KOPT-K1 (cell line): ENCODE results near the gene MYBL2.
"Not testable (repeated sequence)": the region's sequence is repeated elsewhere in the genome, so short reads cannot be mapped to it uniquely, and the experiment has no call there.

Source experiments
- H3K27ac ChIP-seq: fragments of 200-600 bp; sonication (generic); 2 replicates; pipeline ENCODE4 v1.5.1; 2016; ENCODE audit warnings: antibody characterized with exemption, mild to moderate bottlenecking, low read depth, low read length; ENCODE audit not compliant: poor library complexity, severe bottlenecking
- H3K36me3 ChIP-seq: fragments of 200-600 bp; sonication (generic); 2 replicates; pipeline ENCODE4 v1.5.1; 2017; ENCODE audit warnings: antibody characterized with exemption, mild to moderate bottlenecking, low read length, moderate library complexity; ENCODE audit not compliant: insufficient read depth
- H3K9me3 ChIP-seq: fragments of 200-600 bp; sonication (generic); 2 replicates; pipeline ENCODE4 v1.5.1; 2017; ENCODE audit warnings: antibody characterized with exemption, low read length, mild to moderate bottlenecking; ENCODE audit not compliant: insufficient read depth, poor library complexity, severe bottlenecking

The MYBL2 gene

DNA sequence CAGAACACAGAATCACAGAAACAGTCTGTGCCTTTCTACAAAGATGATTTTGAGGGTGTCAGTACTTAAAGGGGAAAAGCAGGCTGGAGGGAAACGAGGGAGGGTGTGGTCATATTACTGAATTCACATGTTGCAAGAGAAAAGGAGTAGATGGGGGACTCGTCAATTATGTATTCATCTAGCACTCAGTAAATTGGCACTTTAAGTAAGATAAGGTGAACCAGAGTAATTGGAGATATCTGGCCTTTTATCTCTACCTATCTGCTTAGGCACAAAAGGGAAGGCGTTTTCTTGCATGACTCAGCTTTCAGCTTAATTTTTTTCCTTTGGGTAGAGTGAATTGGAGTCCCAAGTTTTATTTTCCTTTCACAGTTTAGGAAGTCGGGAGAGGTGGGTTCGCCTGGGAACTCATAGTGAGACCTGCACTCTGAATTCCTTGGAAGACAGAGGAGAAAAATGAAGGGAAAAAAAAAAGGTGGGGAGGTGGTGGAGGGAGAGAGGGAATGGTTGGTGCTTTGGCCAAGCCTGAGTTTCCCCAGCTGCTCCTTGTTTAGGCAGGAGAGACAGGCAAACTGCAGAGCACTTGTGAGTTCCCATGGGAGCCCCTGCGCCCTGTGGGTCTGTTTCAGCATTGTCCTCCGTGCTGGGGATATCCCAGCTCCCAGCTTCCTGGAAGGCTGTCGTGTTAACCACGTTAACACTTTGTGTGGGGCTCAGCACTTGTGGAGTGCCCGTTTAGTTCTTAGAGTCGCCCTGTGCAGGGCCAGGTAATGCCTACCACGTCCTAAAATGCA lies 79.6 kb downstream of the MYBL2 start:
- H3K9me3 ChIP-seq, result no peaks in the 10 kb centered on the region
- H3K36me3 ChIP-seq, result no peaks in the 10 kb centered on the region
- H3K27ac ChIP-seq, result no peak overlapping the region

DNA sequence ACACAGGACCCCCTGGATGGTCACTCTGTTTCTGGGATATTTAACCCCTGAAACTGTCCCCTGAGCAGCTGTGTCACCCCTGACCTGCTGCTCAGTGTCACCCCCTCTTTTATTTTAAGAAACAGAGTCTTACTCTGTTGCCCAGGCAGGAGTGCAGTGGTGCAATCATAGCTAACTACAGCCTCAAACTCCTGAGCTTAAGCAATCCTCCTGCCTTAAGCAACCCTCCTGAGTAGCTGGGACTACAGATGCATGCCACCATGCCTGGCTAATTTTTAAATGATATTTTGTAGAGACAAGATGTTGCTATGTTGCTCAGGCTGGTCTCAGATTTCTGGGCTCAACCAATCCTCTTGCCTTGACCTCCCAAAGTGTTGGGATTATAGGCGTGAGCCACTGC lies 81.4 kb downstream of the MYBL2 start:
- H3K9me3 ChIP-seq, result no peaks in the 10 kb centered on the region
- H3K27ac ChIP-seq, result no peak overlapping the region
- H3K36me3 ChIP-seq, result no peaks in the 10 kb centered on the region

DNA sequence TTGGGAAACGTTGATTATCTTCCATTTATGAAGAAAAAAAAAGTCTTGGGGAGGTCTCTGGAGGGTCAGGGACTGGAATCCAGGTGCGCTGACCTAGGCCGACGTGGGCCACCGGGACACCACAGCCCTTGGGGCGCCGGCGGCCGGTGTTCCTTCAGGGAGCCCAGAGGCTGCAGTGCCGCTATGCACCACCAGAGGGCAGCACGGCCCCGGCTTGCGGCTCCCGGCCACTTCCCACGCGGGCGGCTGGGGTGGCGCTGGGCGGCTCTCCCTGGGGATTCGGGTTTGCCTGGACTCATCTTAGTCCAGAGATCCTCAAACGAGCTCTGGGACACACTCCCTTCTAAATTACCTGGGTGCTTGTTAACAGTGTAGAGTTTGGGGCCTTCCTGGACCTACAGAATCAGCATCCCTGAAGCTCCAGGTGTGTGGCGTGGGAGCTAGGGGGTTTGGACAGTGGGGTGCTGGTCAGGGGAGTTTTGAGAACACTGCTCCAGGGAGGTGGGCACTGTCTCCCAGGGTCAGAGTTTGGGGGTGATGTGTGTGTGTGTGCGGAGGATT lies 82.9 kb downstream of the MYBL2 start:
- no peaks in the 10 kb centered on the region for H3K9me3 ChIP-seq
- H3K36me3 ChIP-seq, result no peaks in the 10 kb centered on the region
- H3K27ac ChIP-seq, result no peak overlapping the region

DNA sequence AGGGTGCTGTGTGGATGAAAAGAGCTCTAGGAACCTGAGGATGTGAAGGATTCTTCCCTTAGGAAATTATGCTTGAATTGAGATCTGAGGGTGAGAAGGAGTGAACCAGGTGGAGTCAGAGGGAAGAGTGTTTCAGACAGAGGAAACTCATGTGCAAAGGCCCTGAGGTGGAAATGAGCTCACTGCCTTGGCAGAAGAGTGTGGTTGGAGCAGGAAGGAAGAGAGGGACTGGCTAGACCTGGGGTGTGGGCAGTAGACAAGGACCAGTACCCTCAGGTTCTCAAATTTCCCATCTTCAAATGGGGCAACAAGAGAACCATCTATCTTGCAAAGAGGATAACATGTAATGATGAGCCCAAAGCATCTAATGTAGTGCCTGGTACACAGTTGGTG lies 83.9 kb downstream of the MYBL2 start:
- no peaks in the 10 kb centered on the region for H3K9me3 ChIP-seq
- no peaks in the 10 kb centered on the region for H3K36me3 ChIP-seq
- no peak overlapping the region for H3K27ac ChIP-seq

DNA sequence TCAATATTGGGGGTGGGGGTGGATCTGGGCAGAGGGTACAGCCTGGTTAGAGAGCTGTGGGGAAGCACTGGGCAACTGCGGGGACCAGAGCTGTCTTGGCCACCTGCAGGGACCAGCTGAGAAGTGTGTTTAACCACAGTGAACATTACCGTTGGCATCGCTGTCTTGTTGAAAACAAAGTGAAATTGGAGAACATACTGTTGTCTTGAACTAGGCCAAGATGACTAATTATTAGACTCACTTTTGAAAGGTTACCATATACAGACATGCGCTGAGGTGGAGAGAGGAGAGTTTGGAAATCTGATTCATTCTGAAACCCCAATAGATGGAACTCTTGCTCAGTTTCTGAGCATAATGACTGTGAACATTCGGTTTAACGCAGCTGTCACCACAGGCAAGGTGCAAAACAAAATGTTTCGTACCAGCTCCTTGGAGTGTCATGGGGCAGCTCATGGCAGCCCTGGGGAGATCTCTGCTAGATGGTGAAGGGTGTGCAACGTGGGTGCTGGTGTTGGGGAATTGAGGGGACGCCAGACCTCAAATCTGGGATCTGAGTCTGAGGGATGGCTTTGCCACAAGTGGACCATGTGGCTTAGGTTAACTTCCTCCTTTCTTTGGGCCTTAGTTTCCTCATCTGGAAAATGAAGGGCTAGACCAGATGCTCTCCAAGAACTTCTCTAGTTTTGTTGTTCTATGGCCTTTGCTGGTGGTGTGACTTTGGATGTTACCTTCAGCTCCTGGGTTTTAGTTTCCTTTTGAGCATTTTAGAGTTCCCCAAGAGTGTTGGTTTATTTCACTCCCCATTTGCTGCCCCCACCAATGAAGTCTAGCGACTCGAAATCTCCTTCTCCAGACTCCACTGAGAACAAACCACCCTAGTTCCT lies 84.5 kb downstream of the MYBL2 start:
- H3K27ac ChIP-seq, result no peak overlapping the region

DNA sequence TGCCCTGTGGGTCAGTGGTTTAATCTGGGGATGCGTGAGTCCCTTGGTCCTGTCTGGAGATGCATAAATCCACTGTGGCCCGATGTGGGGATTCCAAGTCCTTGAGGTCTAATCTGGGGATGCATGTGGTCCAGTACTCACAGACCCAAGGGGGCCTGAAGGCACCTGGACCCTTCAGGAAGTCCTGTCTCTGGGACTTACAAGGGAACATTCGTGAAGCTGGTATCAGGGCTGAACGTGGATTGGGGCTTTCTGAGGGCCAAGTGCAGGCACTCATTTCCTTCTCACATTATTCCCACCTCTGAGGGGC lies 85.1 kb downstream of the MYBL2 start:
- no peaks in the 10 kb centered on the region for H3K9me3 ChIP-seq
- H3K27ac ChIP-seq, result no peak overlapping the region
- no peaks in the 10 kb centered on the region for H3K36me3 ChIP-seq

More for the DNA sequence above, 84.5 kb downstream of the MYBL2 start:
- no peaks in the 10 kb centered on the region for H3K36me3 ChIP-seq
- H3K9me3 ChIP-seq, result no peaks in the 10 kb centered on the region

DNA sequence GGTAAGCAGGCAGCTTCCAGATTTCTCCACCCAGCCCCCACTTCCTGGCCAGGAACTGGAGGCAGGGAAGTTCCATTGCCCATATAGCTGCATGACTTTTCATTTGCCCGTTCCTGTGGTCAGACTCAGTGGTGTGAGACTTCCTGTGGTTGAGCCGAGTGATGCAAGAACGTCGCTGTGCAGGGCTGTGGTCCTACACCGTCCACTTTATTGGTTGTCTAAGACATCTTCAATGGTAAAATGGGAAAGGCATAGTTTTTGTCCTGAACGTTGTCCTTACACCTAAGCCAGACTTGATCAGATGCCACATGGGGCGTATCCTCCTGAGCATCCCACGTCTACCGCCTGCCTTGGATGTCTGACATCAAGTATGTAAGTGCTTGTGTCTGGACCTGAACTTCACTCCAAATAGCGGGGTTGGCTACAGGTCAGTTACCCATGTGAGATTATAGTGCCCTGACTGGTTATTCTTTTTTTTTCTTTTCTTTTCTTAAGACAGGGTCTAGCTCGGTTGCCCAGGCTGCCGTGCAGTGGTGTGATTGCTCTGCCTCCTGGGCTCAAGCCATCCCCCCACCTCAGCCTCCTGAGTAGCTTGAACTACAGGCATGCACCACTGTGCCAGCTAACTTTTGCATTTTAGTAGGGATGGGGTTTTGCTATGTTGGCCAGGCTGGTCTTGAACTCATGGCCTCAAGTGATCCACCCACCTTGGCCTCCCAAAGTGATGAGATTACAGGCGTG lies 85.8 kb downstream of the MYBL2 start:
- no peaks in the 10 kb centered on the region for H3K9me3 ChIP-seq
- no peaks in the 10 kb centered on the region for H3K36me3 ChIP-seq
- H3K27ac ChIP-seq, result no peak overlapping the region

DNA sequence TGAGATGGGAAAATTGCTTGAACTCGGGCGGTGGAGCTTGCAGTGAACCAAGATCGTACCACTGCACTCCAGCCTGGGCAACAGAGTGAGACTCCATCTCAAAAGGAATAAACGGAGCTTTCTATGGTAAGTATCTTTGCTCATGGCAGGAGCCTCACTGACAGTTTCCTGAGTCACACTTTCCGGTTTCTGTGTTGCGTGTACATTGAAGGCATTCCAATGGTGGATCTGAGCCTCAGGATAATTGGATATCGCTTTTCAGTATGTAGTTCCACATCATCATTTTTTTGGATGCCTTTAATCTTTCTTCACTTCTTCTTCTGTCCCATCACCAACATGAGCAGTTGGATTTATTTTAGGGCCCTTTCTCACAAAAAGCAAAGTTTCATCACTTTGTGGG lies 88.5 kb downstream of the MYBL2 start:
- no peaks in the 10 kb centered on the region for H3K9me3 ChIP-seq
- H3K27ac ChIP-seq, result no peak overlapping the region

DNA sequence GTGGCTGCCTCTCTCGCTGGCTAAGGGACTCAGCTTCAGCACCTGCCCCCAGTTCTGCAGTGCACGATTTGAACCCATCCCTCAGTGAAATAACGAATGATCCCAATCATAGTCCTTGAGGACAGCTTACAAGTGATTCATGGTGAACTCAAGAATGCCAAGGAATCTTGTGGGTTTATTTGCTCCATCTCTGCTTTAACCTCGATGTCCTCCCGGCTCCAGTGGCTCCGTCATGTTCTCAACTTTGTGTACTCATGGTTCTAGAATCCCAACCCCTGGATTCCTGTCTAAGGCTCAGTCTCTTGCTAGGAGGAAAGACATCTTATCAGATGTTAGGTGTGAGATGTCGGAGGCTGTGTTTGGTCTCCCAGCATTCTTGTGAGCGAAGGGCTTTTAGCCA lies 88.9 kb downstream of the MYBL2 start:
- no peak overlapping the region for H3K27ac ChIP-seq
- no peaks in the 10 kb centered on the region for H3K36me3 ChIP-seq
- H3K9me3 ChIP-seq, result no peaks in the 10 kb centered on the region

More for the DNA sequence above, 88.5 kb downstream of the MYBL2 start:
- no peaks in the 10 kb centered on the region for H3K36me3 ChIP-seq

DNA sequence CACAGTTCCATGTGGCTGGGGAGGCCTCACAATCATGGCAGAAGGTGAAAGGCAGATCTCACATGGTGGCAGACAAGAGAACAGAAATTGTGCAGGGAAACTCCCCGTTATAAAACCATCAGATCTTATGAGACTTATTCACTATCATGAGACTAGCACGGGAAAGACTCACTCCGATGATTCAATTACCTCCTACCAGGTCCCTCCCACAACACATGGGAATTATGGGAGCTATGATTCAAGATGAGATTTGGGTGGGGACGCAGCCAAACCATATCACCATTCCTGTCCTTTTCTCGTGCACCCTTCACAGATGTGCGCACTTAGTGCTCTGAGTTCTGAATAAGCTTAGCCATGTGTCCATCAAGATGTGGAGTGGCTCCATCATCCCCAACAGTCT lies 91.0 kb downstream of the MYBL2 start:
- not testable (repeated sequence) for H3K27ac ChIP-seq, H3K36me3 ChIP-seq, H3K9me3 ChIP-seq

DNA sequence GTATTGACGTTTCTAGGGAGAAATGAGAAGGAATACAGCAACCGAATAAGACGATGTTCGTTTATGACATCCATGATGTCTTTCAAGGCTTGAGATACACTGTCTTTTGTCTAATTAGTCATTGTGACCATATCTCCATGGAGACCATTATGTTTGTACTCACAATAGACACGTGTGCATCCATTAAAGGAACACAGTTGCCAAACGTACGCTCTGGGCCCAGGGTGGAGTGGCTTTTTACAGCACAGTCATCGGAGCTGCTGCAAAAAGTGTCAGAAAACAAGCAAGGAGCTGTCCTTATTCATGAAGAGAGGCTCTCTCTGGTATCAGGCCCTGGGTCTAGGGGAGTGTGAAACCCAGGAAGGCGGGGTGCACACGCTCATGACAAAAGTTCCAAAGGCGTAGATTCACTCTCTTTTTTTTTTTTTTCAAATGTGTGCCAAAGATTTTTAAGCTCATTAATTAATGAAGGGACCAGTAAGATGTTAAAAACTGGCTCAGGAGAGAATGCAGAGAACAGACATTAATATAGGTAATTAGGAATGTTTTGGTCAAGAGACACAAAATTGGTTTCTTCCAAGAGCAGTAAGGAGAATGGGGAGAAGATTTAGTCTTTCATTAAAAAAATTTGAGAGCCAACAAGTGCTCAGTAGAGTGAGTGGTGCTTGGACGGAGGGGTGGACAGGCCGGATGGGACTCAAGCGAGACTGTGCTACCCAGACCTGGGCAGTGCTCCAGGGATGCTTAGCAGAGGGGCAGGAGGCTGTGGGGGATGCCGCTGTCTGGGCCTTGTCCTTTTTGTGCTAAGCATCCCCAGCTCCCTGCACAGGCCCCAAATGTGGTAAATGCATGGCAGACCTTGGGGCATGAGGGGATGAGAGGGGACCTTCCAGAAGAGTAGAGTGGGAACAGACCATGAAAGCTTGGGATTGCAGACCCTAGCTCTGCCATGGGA lies 94.7 kb downstream of the MYBL2 start:
- no peaks in the 10 kb centered on the region for H3K9me3 ChIP-seq
- no peaks in the 10 kb centered on the region for H3K36me3 ChIP-seq
- H3K27ac ChIP-seq, result no peak overlapping the region

DNA sequence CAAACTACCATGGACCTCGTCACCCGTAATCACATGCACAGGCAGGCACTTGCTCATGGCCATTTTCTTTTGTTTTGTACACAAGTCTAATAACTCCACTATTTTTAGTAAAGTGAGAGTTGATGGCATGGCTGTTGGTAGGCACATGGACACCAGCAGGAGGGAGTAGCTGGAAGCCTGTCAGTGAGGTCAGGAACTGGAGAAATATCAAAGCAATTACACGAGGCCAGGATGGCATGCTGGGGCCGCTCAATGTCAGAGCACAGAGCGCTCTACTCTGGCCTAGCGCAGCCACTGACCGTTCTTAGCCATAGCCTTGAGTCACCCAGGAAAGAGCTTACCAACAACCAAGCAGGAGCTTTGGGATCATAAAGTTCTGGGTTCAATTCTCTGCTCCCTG lies 96.0 kb downstream of the MYBL2 start:
- no peak overlapping the region for H3K27ac ChIP-seq
- no peaks in the 10 kb centered on the region for H3K9me3 ChIP-seq
- H3K36me3 ChIP-seq, result no peaks in the 10 kb centered on the region

DNA sequence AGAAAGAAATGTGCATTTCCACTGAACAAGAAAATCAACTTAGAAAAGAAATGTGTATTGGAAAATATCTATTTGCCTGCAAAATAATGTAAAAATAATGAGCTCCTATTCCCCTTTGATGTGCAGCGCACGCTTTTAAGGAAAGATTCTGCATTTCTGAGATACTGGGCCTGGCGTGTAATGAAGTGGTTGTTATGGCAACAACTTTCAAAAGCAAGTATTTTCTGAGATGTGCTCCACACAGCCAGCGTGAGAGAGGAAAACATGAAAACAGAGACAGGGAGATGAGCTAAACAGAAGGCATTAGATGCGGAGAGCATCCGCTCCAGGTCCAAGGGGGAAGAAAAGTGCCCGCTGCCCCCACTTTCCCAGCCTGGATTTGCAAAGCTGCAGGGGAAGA lies 99.0 kb downstream of the MYBL2 start:
- no peaks in the 10 kb centered on the region for H3K36me3 ChIP-seq
- H3K27ac ChIP-seq, result no peak overlapping the region

More for the DNA sequence above, 99.0 kb downstream of the MYBL2 start:
- no peaks in the 10 kb centered on the region for H3K9me3 ChIP-seq
